Measurements from ENCODE around the gene TEN1.
A peak's percentile ranks its signal among the peaks of the same experiment; 100 is the strongest.

TEN1 gene

DNA sequence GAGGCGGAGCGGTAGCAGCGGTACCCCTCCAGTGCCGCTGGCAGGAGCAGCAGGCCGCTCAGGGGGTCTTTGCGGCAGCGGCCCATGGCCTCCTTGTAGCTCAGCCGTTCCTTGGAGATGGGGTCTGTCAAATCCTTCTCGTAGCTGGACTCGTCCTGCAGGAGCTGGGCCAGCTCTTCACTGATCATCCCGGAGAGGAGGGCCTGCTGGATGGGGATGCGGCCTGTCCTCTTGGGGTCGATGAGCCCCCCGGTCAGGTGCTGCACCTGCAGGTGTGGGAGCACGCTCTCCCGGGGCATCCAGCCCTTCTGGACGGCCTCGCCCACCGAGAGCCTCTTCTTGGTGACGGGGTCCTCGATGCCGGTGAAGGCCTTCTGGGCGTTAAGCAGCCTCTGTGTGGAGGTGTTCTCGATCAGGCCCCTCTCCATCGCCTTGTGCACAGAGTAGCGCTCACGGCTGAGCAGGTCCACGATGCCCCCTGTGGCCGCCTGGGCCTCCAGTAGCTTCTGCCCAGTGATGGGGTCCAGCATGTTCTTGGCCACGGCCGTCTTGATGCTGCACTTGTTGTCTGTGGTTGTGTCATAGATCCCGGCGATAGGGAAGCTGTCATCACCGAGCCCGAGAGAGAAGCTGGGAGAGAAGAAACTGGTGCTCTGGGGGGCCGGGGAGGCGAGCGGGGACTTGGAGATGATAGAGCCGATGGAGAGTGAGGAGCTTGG, 28.2 kb downstream of the TEN1 start:
- no peak for DNase-seq (ENCODE audit: low read depth)

DNA sequence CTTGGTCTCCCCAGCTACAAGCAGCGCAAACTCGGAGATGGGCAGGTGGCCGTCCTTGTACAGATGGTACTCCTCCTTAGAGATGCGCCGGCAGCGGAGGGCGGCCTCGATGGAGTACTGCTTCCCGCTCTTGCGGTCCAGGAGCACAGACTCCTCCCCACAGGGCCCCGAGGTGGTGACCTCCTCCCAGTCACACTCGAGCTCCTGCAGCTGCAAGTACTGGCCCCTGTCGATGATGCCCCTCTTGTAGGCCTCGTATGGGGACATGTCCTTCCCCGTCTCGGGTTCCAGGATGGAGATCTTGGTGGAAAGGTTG, 28.8 kb downstream of the TEN1 start:
- DNase-seq (ENCODE audit: low read depth), result no peak

DNA sequence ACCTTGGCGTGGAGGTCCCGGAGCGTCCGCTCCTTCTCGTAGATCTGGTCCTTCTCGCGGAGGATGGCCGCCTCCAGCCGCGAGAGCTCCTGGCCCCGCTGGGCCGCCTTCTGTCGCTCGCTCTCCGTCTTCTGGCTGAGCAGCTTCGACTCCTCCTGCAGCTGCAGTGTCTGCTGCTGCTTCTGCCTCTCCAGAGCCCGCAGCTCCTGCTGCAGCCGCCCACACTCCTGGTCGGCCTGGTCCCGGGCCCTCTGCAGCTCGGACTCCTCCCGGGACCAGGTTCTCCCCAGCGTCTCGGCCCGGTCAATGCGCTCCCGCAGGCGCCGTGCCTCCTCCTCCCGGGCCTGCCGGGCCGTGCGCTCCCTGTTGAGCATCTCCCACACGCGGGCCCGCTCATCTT, 29.2 kb downstream of the TEN1 start:
- no peak for DNase-seq (ENCODE audit: low read depth)

DNA sequence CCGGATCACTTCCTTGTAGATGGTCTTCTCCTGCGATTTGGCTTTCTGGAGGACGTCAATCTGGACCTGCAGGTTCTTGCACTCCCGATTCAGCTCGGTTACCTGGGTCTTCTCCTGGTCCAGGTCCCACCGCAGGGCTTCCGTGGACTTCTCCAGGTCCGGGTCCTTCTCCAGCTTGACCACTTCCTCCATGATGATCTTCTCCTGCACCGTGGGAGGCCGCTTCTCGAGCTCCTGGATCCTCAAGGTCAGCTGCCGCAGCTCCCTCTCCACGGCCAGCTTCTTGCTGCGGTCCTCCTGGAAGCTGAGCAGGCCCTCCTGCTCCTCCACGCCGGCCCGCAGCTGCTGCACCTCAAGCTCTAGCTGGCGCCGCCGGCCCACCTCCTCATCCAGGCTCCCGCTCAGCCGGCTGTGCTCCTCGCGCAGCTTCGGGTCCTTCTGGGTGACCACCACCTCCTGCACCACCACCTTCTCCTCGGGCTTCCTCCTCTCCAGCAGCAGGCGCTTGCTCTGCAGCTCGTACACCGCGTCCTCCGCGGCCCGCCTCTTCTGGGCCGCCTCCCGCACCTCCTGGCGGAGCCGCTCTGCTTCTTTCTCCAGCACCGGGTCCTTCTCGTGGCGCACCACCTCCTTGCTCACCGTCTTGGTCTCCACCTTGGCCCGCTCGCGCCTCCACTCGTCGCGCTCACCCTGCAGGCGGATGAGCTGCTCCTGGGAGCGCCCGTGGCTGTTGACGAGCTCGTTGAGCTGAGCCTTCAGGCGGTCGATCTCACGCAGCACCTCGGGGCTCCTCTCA, 29.8 kb downstream of the TEN1 start:
- DNase-seq (ENCODE audit: low read depth), result no peak

DNA sequence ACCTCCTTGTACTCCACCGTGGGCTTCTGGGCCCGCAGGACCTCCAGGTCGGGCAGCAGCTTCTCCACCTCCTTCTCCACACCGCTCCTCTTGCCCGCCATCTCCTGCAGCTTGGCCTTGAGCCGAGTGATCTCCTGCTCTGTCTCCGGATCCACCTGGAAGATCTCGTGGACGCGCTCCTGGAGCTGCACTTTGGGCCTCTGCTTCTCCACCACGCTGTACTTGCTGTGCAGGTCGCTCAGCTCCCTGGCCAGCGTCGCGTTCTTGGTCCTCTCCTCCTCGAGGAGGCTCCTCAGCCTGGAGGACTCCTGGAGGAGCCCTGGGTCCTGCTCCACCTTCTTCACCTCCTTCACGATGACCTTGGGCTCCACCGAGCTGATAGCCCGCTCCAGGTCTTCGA, 30.4 kb downstream of the TEN1 start:
- no peak for DNase-seq (ENCODE audit: low read depth)

DNA sequence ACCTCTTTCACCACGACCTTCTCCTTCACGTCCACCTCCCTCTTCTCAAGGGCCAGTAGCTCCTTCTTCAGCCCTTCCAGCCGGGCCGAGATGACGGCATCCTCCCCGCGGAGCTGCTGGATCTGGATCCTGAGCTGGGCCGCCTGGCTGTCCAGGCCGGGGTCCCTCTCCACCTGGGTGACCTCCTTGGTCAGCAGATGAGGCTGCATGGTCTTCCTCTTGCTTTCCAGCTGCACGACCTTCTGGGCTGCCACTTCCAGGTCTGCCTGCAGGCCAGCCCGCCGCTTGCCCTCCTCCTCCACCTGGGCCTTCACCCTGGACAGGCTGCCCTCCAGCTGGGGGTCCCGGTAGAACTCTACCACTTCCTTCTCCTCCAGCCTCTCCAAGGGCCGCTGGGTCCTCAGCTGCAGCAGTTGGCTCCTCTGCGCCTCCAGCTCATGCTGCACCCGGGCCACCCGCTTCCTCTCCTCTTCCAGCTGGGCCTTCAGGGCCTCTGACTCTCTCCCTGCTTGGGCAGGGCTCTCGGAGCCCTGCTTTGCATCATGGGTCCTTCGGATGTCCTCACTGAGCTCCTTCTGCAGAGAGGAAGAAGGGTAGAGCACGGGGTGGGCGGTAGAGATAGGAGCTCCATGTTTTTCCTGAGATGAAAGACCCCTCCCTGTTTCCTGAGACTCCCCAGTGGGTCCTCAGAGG, 31.1 kb downstream of the TEN1 start:
- no peak for DNase-seq (ENCODE audit: low read depth)

DNA sequence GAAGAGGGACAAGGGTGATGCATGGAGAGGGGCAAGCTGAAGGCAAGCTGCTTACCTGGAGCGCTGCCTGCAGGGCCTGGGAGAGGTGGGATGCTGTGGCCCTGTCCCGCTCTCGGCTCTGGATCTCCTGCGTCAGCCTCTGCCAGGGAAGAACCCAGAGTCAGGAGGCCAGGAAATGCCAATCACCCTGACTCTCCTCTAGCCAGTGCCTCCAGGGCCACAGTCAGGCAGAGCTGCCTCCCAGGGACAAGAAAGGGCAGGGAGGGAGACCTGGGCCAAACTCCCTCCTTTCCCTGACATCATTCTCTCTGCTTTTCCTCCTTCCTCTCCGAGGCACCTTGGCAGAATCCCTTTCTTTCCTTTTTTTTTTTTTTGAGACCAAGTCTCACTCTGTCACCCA, 32.9 kb downstream of the TEN1 start:
- DNase-seq (ENCODE audit: low read depth), result no peak

DNA sequence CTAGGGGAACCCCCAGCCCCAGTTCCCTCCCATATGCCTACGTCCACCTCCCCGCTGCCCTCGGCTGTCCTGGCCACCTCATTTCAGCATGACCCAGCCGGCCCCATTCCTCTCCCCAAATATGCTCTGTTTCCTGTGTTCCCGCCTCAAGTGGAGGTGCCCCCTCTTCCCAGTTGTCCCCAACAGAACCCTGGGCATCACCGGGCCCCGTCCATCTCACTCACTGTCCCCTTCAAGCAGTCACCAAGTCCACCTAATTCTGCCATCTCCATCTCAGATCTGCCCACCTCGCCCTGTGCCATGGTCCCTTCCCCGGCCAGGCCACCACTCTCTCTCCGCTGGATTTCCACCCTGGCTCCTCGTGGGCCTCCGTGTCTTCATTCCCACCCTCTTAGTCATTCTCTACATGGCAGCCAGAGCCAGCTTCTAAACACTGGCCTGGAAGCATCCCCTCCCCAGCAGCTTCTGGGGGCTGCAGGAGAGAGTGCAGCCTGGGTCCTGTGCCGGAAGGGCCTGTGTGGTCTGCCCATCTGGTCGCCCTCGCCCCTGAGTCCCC, 34.4 kb downstream of the TEN1 start:
- DNase-seq (ENCODE audit: low read depth), result no peak

DNA sequence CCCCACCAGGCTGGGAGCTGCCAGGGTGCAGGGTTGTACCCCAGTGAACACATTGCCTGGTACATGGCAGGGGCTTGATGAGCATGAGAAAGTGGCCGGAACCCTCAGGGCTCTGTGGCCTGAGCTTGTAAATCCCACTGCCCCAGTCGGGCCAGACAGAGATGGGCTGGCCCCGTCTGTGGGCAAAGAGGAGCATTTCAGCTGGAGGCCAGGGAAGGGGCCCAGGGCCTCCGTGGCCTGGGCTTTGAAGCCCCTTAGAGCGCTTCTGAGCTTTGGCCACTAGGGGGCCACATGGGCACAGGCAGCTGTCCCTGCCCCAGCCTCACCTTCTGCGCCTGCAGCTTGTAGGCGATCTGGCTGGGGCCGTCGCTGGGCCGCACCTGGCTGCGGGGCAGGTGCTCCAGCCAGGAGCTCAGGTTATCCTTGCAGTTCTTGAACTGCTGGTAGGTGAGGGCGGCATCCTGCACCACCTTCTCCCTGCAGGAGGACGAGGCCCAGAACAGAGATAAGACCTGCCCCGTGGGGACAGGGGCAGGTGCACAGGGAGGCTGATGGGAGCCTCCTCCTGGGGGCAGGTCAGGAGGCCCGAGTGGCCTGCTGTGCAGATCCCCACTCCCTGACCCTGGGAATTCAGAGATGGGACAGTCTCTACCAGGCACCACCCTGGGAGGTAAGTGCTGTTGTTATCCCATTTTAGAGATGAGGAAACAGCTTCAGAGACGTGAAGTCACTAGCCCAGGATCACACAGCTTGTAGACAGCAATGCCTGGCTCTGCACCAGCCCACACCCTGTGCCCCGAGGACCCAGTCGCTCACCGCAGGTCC, 35.3 kb downstream of the TEN1 start:
- DNase-seq (ENCODE audit: low read depth), result peak; percentile 68

DNA sequence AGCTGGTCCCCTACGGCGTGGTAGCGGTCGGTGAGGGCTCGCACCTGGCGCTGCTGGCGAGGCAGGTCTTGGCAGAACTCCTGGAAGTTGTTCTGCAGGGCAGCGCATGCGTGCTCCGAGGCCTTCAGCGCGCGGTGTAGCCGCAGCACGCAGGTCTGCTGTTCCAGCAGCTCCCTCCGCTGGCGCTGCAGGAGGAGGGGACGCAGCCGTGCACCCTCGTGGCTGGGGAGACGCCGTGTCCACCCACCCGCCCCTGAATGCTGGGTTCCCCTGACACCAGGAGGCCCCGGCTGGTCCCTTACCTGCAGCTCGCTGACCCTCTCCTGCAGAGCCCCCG, 35.9 kb downstream of the TEN1 start:
- DNase-seq (ENCODE audit: low read depth), result no peak

DNA sequence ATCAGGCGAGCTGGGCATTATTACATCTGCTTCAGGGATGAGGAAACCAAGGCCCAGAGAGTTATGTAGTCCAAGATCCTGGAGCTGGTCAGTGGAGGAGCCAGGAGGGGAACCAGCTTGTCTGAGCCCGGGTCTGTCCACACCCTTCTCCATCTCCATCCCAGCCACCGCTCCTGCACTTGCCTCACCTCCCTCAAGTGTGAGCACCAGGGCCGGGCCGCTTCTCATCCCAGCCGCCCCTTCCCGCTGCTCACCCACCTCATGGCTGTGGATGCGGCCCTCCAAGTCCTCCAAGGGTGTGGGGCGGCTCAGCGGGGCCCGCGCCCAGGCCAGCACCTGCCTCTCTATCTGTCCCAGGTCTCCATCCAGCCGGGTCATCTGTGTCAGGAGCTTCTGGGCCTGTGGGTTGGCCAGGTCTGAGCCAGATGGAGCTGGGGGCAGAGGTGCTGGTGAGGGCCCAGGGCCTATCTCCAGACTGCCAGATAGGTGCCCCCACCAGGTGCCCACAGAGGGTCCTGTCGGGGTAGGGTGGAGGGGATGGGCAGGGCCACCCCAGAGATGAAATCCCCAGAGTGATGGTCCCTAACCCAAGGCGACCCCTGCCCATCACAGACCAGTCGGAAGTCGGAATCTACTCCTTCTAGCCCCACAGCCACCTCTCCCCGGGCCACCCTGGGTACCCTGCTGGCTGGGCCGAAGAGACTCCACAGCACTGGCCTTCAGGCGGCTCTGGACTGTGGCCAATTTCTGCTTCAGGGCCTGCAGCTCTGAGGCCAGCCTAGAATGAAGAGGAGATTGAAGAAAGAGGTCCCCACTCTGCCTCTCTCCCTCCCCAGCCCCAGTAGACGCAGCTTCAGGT, 38.7 kb downstream of the TEN1 start:
- DNase-seq (ENCODE audit: low read depth), result no peak

DNA sequence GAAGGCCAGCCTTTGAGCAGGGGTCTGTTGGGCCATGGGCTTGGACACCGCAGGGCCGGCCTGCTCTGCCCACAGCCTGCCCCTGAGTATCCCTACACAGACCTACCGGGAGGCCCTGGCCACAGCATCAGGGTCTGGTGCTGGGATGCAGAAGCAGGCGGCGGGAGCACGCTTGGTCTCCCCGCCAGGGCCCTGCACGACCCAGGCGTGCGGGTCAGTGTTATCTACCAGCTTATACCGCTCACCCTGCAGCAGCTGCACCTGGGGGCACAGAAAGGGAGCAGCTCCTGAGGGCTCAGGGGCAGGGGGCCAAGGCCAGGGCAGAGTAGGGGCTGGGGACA, 39.3 kb downstream of the TEN1 start:
- DNase-seq (ENCODE audit: low read depth), result no peak

DNA sequence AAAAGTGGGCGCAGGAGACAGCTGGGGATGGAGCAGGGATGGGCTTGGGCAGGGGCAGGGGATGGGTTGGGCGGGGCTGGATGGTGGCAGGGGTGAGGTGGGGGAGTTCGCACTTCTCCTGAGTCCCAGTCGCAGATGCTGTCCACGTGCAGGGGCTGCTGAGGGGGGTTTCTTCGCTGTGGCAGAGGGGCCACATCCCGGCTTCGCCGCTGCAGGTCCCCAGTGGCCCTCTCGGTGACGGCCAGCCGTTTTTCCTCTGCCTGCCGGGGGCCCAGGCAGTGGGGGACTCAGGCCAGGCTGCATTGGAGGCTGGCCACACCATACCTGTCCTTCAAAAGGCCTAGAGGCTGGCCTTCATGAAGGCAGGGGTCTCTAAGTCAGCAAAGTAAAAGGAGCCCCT, 39.8 kb downstream of the TEN1 start:
- DNase-seq (ENCODE audit: low read depth), result no peak

DNA sequence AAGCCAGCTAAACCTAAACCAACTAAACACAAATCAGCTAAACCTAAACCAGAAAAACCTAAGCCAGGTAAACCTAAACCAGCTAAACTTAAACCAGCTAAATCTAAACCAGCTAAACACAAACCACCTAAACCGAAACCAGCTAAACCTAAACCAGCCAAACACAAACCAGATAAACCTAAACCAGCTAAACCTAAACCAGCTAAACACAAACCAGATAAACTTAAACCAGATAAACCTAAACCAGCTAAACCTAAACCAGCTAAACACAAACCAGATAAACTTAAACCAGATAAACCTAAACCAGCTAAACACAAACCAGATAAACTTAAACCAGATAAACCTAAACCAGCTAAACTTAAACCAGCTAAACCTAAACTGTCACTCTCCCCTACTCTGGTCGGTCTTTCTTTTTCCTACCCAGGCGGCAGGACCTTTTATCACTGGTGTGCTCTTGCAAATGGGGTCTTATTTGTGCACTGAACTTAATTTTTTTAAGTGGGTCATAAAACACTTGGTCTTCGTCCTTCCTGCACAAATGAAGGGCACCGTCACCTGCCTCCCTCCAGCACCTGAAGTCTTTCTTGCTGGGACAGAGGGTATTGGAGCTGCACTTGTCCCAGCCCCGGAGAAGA, 40.9 kb downstream of the TEN1 start:
- no peak for DNase-seq (ENCODE audit: low read depth)

DNA sequence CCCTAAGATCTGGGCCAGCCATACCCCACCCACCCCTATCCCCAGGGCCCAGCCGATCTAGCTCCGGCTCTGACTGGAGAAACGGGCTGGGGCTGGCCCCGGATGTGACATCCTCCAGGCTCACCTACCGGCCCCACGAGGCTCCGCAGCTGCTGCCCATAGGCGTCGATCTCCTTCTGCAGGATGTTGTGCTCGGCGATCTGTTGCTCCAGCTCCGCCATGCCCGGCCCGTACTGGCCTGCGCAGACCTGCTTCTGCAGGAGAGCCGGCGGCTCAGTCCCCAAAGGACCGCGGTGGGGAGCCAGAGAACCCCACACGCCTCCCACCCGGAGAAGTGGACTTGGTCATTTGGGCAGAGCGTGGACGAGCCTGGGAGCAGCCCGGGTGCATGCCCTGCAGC, 43.2 kb downstream of the TEN1 start:
- no peak for DNase-seq (ENCODE audit: low read depth)

DNA sequence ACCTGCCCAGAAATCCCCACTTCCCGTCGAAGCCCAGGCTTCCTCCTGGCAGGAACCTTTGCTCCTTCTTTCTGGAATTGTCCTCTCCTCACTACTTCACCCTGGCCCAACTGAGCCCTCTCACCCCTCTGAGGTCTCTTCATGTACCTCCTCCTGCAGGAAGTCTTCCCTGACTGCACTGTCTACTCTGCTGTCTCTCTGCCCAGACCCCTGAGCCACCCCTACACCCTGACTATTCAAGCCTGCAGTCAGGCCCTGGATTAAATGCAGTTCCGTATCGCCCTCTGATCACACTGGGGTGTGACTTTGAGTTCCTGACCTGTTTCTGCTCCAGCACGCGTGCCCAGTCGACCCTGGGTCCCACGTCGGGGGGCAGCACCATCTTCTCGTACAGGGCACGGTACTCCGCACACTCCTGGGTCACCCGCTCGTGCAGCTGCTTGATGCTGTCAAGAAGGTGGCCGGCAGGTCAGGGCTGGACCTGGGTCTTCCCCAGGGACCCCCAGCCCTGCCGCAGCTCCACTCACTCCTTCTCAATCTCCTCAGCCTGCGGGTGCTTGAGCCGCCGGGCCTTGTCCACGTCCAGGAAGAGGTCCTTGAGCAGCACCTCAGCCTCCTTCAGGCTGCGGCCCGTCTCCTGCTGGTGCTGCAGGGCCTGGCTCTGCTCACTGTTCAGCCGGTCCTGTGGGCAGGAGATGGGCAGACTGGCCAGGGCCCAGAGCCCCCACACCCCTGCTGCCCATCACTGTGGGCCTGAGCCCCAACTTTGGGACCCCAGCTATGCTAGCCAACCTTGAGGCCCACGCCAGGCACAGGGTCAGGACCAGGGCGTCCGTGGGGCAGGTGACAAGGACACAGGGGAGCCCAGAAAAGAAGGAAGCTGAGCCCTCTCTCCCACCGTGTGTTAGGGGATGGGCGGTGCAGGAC, 44.2 kb downstream of the TEN1 start:
- no peak for DNase-seq (ENCODE audit: low read depth)

DNA sequence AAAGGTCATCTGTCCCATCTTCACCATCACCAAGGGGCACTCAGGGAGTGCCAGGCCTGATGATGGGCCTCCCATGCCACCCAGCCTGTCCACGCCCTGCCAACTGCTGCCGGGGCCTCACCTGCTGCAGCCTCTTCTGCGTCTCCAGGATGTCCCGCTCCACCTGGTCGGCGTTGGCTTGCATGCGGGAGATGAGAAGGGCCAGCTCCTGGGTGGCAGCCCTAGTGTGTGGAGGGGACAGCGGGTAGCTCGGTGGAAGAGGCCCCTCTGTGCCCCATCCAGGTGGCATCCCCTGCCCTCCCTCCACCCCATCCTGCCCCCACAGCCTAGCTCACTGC, 44.8 kb downstream of the TEN1 start:
- DNase-seq (ENCODE audit: low read depth), result no peak

DNA sequence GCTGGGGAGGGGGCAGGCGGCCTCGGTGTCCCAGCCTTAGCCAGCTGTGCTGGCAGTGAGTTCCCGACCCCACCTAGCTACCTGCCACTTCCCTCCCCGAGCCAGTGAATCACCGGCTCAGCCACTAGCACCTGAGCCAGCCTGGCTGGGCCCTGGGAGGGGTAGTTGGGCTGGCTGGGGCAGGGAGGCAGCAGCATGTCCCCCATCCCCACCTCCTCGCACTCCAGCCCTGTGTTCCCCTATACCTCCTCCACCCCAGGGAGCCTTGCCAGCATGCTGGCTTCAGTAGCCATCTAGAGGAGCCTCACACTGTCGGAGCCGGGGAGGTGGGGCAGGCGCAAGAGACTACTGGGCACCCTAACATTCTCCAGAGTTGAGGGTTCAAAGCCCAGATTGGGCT, 45.3 kb downstream of the TEN1 start:
- no peak for DNase-seq (ENCODE audit: low read depth)

DNA sequence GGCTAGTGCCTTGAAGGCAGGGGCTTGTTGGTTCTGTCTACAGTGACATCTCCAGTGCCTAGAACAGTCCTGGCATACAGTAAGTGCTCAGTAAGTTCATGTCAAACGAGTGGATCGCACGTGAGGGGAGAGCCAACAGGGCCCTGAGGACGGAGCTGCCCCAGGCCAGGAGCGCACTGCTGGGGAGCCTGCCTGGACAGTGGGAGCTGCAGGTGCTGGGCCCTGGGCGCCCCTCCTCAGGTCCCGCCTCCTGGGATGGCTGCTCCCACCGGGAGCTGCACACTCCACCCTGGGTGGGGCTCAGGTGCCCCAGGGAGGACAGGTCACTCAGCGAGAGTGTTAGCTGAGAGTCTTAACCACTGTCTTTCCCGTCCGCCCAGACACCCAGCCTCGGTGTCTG, 46.3 kb downstream of the TEN1 start:
- no peak for DNase-seq (ENCODE audit: low read depth)

DNA sequence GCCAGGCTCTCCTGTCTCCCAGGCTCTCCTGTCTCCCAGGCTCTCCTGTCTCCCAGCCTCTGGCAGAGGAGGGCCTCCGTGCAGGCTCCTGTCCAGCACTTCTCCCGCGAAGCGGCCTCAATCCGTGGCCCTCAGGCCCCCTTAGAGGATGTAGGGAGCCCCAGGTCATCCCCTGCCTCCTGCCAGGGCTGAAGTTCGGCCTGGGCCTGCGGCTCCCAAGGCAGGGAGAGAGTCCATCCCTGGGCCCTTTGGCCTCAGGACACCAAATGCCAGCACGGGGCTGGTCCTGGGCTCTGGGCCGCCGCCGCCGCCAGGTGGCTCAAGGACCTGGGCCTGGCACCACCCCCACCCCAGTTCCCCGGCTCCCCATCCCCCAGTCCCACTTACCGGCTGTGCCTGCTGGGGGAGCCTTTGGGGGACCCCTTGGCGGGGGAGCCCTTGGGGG, 47.7 kb downstream of the TEN1 start:
- DNase-seq (ENCODE audit: low read depth), result no peak

Data from CMK (cell line).